Psoas muscle (tissue), 8 donors: Measurements from ENCODE around the gene C7orf57. TPM values are rescaled to one million over a fixed set of nuclear protein-coding genes. Genes with fewer than 3 reads are reported as not detected.

ENCODE experiments used
- ATAC-seq, 4 donors: fragments of 200-7000 bp; cut with Tn5 transposase; one replicate each; pipeline ENCODE4 v1.9.1; 2020; ENCODE audit warnings: moderate library complexity in 3 of 4, mild to moderate bottlenecking in 2 of 4
- DNase-seq, 2 donors: peaks; one replicate each; pipeline ENCODE4 v3.0.0-alpha.2; 2020
- H3K27ac ChIP-seq: fragments of 200-600 bp; one replicate; pipeline ENCODE4 v1.8.0; 2022
- H3K27me3 ChIP-seq, 3 donors: fragments of 200-600 bp in 1 of 3; one replicate each; pipeline versions ENCODE4 v1.6.1 to v1.8.0; 2013 to 2022; ENCODE audit warnings: low read length in 2 of 3, mild to moderate bottlenecking in 2 of 3, moderate library complexity in 1 of 3; ENCODE audit not compliant: insufficient read depth in 3 of 3
- H3K36me3 ChIP-seq, 2 donors: fragments of 200-600 bp in 1 of 2; one replicate each; pipeline versions ENCODE4 v1.6.1 to v1.8.0; 2013 to 2022; ENCODE audit warnings: low read depth in 1 of 2, mild to moderate bottlenecking in 1 of 2, moderate library complexity in 1 of 2; ENCODE audit not compliant: insufficient read depth in 1 of 2
- H3K4me1 ChIP-seq: fragments of 200-600 bp; one replicate; pipeline ENCODE4 v1.8.0; 2022
- H3K4me3 ChIP-seq: fragments of 200-600 bp; one replicate; pipeline ENCODE4 v1.8.0; 2022; ENCODE audit warnings: mild to moderate bottlenecking
- H3K9me3 ChIP-seq: fragments of 200-600 bp; one replicate; pipeline ENCODE4 v1.8.0; 2022
- CTCF ChIP-seq: fragments of 200-600 bp; IDR thresholded peaks from one replicate; pipeline ENCODE4 v1.8.0; 2022; ENCODE audit warnings: antibody characterized with exemption
- WGBS, 3 donors: extraction: QIAGEN DNeasy Blood & Tissue Kit; methylation state at CpG; one replicate each; pipeline versions ENCODE4 v1.1.6 to v1.1.7; 2013; 5-methylcytosine and 5-hydroxymethylcytosine counted together
- intact Hi-C, 2 donors: fragments of 100-400 bp; cut with DNase I; formaldehyde crosslinking; loops; one replicate each; pipeline versions ENCODE4 v1.11.0 to v1.14.2; 2022
- polyA plus RNA-seq, 3 donors: library from polyadenylated mRNA; stranded (reverse); fragments of 200-250 nt; gene quantifications; one replicate each; pipeline ENCODE4 v1.2.3, GENCODE V29; 2013
- total RNA-seq, 4 donors: library from RNA; stranded (reverse); fragmentation: NEBNext Ultra II Directional in 2 of 4; extraction: Animal tissue kit (Norgen Biotek cat#: 25700) in 2 of 4; gene quantifications; one replicate each; pipeline versions ENCODE4 v1.2.1 to v1.2.4, GENCODE V29; 2021 to 2023
- donor health status: healthy with polysubstance abuse.
- donor health status: DM: no; HTN: no; CAD: no; lungs with moderate emphysema.
- donor health status: Bipolar disorder and iron deficiency.
- donor health status: healthy.
- donor health status: DM: yes; HTN: yes; CAD: no.
- donor health status: DM: no; HTN: no; CAD: no.
- donor health status: DM: no; HTN: no; CAD: no.
- donor health status: DM: yes; HTN: yes; CAD: no.

C7orf57 gene
- total and polyA plus RNA-seq, 7 donors = 0.01 to 0.06 TPM; not detected in 5

GRCh38 chr7:48109848-48110663 is 74.7 kb downstream of the C7orf57 start:
- intact Hi-C loops = loop anchor here (1.0 to 5.0 kb wide), 5 partner anchors 73 to 165 kb away; partner anchors contain the start of genes C7orf57 (in 1 of the 2) and PKD1L1 (in 1 of the 2)
- 18 to 21% (median 20%) methylated on average over 9 of the region's 9 CpGs for WGBS, 3 donors
- H3K36me3 ChIP-seq = peaks cover 0 to 37% of the 10 kb centered on the region in 2 donors
- no peaks in the 10 kb centered on the region for H3K9me3 ChIP-seq
- no peaks in the 10 kb centered on the region for H3K4me1 ChIP-seq
- no peaks in the 10 kb centered on the region for H3K27me3 ChIP-seq
- H3K4me3 ChIP-seq = no peak overlapping the region
- TF ChIP-seq CTCF = peak; percentile 100
- ATAC-seq (peak; percentile 80 to 94 (median 86)), DNase-seq (peak; percentile 67 to 83)
- H3K27ac ChIP-seq = no peak overlapping the region

- no peaks in the 10 kb centered on the region for H3K9me3 ChIP-seq
- 74 to 84% (median 77%) methylated on average over 4 of the region's 4 CpGs for WGBS, 3 donors
- H3K27ac ChIP-seq = no peak overlapping the region
- TF ChIP-seq CTCF = no peak
- DNase-seq (no peak), ATAC-seq (no peak)
- no peaks in the 10 kb centered on the region for H3K4me1 ChIP-seq
- peaks cover 0 to 30% of the 10 kb centered on the region in 2 donors for H3K36me3 ChIP-seq
- intact Hi-C loops = loop anchor here (1.0 to 5.0 kb wide), 3 partner anchors 74 to 166 kb away; partner anchors contain the start of genes C7orf57 (in 1 of the 2) and PKD1L1 (in 1 of the 2)
- no peaks in the 10 kb centered on the region for H3K27me3 ChIP-seq
- H3K4me3 ChIP-seq = no peak overlapping the region
Observed at GRCh38 chr7:48110868-48111267, 75.5 kb downstream of the C7orf57 start.

Other genes starting within 250 kb of the C7orf57 start
- 1 to 10 TPM in 3 of 4 donors, under 1 TPM in 1; 0.58 to 1.4 (median 1.1) TPM for gene PKD1L1, start 87.1 kb upstream of the C7orf57 start, total RNA-seq
- under 1 TPM; 0.56 to 0.79 (median 0.73) TPM for gene PKD1L1, start 87.1 kb upstream of the C7orf57 start, polyA plus RNA-seq
- 10 to 100 TPM; 26.3 to 30.7 (median 27.3) TPM for gene HUS1, start 55.9 kb upstream of the C7orf57 start, total RNA-seq
- 10 to 100 TPM; 17.8 to 29.8 (median 17.8) TPM for gene HUS1, start 55.9 kb upstream of the C7orf57 start, polyA plus RNA-seq
- under 1 TPM in 1 of 4 donors, not detected in 3; 0.54 TPM for gene SUN3, start 6.4 kb upstream of the C7orf57 start, total RNA-seq
- under 1 TPM in 1 of 3 donors, not detected in 2; 0.01 TPM for gene SUN3, start 6.4 kb upstream of the C7orf57 start, polyA plus RNA-seq
- 10 to 100 TPM in 3 of 4 donors, 1 to 10 TPM in 1; 7.5 to 14.5 (median 12.6) TPM for gene UPP1, start 53.7 kb downstream of the C7orf57 start, total RNA-seq
- 100 to 1,000 TPM in 1 of 3 donors, 10 to 100 TPM in 2; 10.3 to 250 (median 11.9) TPM for gene UPP1, start 53.7 kb downstream of the C7orf57 start, polyA plus RNA-seq
- under 1 TPM in 3 of 4 donors, not detected in 1; 0.06 to 0.12 (median 0.10) TPM for gene ABCA13, start 135.9 kb downstream of the C7orf57 start, total RNA-seq
- not detected for gene ABCA13, start 135.9 kb downstream of the C7orf57 start, polyA plus RNA-seq